Activated naive CD4-positive, alpha-beta T cell treated with anti-CD3 and anti-CD28 coated beads, Interleukin-2, amount 50 U/mL, for 16 hours (primary cell): ENCODE data around the gene INO80B.
"Not testable (repeated sequence)": the region's sequence is repeated elsewhere in the genome, so short reads cannot be mapped to it uniquely, and the experiment has no call there.

ENCODE experiments used
- DNase-seq: peaks from one replicate; pipeline ENCODE4 v3.0.0-alpha.2; 2020

INO80B gene

DNA sequence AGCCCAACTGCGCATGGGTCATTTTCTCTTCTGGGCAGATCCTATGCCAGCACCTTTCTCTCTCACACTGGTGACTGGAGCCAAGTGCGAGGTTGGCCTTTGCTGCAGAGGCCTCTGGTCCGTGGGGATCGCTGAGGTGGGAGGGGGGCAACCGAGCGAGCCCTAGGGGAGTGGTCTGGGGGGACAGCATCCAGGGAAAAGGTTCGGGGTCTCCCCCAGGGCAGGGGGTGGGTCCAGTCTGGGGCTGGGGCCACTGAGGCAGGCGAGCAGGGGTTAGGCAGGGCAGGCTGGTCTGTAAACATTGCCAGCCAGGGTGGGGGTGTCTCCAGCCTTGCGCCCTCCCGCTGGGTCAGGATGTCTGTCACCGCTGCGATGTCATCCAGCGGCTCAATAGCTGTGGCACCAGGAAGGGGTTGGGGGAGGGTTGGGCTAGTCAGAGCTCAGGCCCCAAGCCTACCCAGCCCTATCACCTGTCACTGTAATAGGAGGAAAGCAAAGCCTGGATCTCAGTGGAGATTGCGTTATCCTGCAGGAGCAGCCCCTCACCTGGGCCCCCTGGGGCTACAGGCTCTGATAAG lies 28.6 kb upstream of the INO80B start:
- DNase-seq: no peak

- no peak for DNase-seq
These were observed 27.3 kb upstream of the INO80B start for GRCh38 chr2:74427551-74427950.

DNA sequence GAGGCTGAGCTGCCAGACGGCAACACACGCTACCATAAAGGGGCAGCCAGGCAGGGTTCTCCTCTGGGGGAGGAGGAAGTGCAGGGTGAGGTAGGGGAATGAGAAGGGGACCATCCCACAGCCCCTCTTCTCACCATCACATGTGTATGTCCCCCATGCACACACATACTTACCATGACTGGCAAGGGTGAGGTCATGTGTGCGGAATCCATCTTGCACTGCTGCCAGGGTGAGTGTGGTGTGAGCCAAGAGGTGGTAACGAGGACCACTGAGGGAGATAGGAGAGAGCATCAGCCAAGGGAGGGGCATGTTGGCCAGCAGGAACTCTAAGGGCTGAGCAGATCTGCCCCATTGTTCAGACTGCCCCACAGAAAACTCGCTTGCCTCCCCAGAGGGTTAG lies 26.2 kb upstream of the INO80B start:
- no peak for DNase-seq

GRCh38 chr2:74429487-74430451 lies 25.1 kb upstream of the INO80B start:
- no peak for DNase-seq

GRCh38 chr2:74430502-74430901 lies 24.4 kb upstream of the INO80B start:
- DNase-seq: no peak

GRCh38 chr2:74436111-74436805 lies 18.6 kb upstream of the INO80B start:
- no peak for DNase-seq

DNA sequence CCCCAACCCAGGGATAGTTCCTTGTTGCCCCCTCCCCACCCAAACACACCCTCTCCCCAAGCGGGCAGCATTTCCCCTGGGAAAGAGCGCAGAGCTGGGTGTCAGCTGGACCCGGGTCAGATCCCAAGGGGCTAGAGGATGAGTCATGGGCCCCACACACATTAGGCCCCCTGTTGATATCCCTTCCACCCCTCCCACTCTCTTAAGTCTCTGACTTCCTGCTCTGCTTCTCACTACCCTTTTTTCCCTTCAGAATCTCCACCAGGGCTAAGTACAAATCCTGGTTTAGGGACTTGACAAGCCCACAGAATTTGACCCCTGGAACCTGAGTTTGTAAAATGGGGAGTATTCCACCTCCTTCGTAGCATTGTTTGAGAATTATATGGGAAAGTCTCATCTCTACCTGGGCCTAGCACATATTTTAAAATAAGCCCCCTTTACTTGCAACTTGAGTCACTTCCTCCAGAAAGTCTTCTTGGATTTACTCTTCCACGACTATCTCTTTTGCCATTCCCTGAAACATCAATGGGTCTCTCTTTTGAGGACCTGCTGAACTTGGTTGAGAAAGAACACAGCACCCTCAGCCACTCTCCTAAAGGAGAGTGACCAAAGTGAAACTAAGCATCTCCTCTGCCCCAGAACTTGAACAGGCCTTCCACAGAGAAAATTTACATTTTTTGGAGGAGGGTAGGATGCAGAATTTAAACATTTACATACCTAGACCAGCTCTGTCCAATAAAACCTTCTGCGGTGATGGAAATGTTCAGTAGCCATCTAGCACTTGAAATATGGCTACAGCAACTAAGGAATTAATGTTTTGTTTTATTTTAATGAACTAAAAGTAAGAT lies 17.8 kb upstream of the INO80B start:
- DNase-seq: no peak

- no peak for DNase-seq
These were observed 16.6 kb upstream of the INO80B start for GRCh38 chr2:74438248-74438647.

DNA sequence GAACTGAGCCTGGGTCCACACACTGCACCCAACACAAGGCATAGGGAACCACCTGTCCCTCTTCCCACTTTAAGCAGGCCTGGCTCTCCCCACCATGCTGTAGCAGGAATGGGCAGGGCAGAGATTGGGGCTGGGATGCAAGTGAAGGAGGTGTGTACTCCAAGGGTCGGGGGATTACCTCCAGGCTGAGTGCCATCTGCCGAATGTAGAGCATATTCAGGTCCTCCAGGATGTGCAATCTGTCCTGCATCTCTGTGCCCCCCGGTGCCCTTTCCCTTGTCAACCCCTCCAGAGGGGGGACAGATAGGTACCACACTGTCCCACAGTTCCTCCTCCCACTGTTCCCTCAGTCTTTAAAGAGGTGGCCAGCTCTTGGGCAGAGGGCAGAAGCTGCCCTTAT lies 15.5 kb upstream of the INO80B start:
- no peak for DNase-seq

DNA sequence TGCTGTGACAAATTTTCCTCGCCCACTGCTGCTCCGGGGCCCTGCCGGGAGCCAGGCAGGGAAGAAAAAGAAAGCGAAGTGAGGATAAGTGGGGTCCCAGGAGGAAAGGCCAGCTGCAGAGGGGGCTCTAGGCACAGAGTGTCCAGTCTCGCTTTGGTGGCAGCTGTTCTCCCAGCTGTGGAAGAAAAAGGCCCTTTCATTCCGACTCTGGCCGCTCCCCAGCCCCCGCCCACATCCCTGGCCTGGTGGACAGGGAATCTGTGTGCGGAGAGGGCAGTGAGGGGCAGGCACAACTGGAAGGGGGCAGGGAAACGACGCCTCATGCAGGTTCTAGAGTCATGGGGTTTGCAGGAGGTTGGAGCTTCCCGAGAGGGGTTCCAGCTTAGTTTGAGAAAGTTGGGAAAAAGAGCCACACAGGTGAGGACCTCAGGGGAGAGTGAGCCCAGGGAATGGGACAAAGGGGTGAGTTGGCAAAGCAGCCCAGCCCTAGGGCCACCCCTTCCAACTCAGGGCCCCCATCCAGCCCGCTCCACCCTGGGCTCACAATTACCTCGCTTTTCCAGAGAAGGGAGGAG lies 15.0 kb upstream of the INO80B start:
- DNase-seq: no peak

DNA sequence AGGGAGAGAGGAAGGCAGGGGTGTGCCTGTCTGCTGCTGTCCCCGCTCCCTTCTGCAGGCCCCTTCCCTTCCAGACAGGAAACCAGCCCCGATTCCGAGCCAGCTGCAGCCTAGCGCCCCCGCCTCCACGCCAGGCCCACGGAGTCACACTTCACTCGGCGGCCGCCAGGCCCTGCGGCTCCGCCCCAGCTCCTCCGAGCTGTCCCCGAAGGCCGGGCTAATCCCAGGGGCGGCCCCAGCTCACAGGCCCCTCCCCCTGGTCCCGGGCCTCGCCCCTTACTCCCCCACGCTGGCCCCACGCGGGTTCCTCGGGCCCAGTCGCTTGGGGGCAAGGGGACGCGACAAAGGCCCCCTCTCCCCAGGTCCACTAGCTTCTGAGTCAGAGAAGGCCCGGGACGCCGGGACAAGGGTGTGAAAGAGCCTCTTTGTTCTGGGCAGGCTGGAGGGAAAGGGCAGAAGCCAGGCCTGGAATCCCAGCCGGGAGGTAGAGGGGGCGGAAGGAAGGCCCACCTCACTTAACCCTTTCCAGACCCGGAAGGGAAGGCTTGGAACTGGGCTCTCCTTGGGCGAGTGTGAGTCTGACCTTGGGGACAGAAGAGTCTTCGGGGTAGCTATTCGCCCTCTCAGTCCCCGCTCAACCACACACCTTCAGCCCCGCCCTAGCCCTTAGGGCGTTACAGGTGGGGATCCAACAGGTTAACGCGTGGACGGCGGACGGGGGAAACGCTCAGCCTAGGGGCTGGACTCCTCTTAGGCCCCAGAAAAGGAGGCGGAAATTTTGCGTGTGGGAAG lies 14.3 kb upstream of the INO80B start:
- peak; percentile 53 for DNase-seq

- no peak for DNase-seq
These were observed 13.7 kb upstream of the INO80B start for GRCh38 chr2:74441170-74441689.

DNA sequence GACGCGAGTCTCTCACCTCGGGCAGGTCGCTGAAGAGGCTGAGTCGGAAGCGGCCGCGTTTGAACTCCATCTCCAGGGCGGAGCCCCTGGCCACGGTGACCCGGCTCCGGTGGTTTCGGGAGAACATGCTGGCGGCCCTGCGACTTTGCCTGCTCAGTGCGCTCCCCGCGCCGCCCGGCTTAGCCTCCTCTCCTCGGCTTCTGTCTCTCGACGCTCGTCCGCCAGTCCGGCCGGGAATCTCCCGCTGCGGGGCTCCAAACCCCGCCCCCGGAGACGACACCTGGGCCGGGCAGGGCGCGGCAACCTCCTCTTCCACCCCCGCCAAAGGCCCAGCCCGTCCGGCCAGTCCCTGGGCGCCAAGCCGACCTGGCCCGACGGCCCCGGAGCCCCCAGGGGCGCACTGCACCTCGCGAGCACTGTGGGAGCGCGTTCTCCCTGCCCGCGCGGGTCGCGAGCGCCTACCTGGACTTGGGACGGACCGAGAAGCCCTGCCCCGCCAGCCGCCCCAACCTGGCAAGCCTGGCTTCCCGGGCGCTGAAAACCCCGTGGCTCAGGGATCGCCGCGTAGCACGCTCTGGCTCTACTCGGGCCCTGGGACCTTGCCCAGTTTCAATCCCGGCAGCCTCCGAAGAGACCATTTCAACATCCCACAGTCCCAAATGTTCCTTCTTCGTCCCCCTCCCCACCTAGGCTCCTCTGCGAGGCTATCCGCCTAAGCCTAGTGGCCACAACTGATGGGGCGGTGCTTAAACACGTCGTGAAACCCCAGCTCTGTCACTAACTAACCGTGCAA lies 13.0 kb upstream of the INO80B start, which contains the start of gene RTKN:
Gene RTKN, minus strand, starts transcription at position 248 of the 793 bp plus-strand sequence. Its CDS starts 121 bp downstream, at position 127.
- DNase-seq: peak; percentile 26

GRCh38 chr2:74442483-74443297 lies 12.2 kb upstream of the INO80B start:
- not testable (repeated sequence) for DNase-seq

GRCh38 chr2:74444498-74445318 lies 10.2 kb upstream of the INO80B start:
- no peak for DNase-seq

GRCh38 chr2:74447230-74447999 lies 7.5 kb upstream of the INO80B start:
- no peak for DNase-seq

DNA sequence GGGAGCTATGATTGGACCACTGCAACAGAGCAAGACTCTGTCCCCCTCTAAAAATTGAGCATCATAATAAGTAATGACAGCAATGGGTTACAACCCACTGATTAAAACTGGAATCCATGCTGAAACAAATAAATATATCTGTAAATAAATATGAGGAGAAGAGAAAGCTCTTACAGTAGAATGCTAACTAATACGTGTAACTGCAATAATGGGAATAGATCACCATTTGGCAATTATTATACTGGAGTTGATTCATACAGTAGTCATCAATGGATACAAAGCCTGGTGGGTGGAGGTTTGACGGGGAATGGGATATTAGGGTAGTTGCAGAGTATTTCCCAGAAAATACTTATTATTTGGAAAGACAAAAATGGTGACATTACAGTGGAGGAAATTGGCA lies 6.1 kb upstream of the INO80B start:
- DNase-seq: no peak
